HFFc6 (cell line): Measurements from ENCODE around the gene PIM2. TPM values are rescaled to one million over a fixed set of nuclear protein-coding genes. Genes with fewer than 3 reads are reported as not detected.

Source experiments
- DNase-seq: peaks from one replicate; pipeline ENCODE4 v3.0.0-alpha.2; 2018
- H3K27ac Mint-ChIP-seq: 2 replicates; pipeline ENCODE4 v1.8.0; 2020; ENCODE audit warnings: mild to moderate bottlenecking, mixed read lengths
- H3K27me3 Mint-ChIP-seq: 2 replicates; pipeline ENCODE4 v1.8.0; 2021; ENCODE audit warnings: mild to moderate bottlenecking, moderate library complexity, mixed read lengths; ENCODE audit not compliant: insufficient read depth
- H3K36me3 Mint-ChIP-seq: 2 replicates; pipeline ENCODE4 v1.8.0; 2021; ENCODE audit warnings: low read depth, mixed read lengths
- H3K4me1 Mint-ChIP-seq: 2 replicates; pipeline ENCODE4 v1.8.0; 2020; ENCODE audit warnings: low read depth, mixed read lengths
- H3K4me3 Mint-ChIP-seq: 2 replicates; pipeline ENCODE4 v1.8.0; 2020; ENCODE audit warnings: mild to moderate bottlenecking, moderate library complexity, mixed read lengths
- H3K9me3 Mint-ChIP-seq: 2 replicates; pipeline ENCODE4 v1.8.0; 2020; ENCODE audit warnings: mild to moderate bottlenecking, mixed read lengths
- CTCF ChIP-seq: fragments of 200-600 bp; sonication (generic); IDR thresholded peaks from 2 replicates; pipeline ENCODE4 v1.5.0; 2021; ENCODE audit warnings: antibody characterized with exemption, mild to moderate bottlenecking
- total RNA-seq, 6 experiments: library from RNA; stranded (reverse); fragmentation: NEBNext Ultra II Directional; extraction: Animal tissue kit (Norgen Biotek cat#: 25700); gene quantifications; 2 replicates in 1 of 6; 3 replicates in 5 of 6; pipeline ENCODE4 v1.2.3, GENCODE V29; 2021

The PIM2 gene
- total RNA-seq, 6 experiments from 2014 or later, result 5.8 to 7.5 (median 6.5) TPM

GRCh38 chrX:48920718-48921104, 1.9 kb upstream of the PIM2 start:
- peak overlapping the region; percentile 75; the same call in 1 of the 2 replicates for H3K27ac Mint-ChIP-seq

GRCh38 chrX:48919947-48920717, 1.3 kb upstream of the PIM2 start:
- TF ChIP-seq CTCF, result no peak
- peaks cover 29% of the 10 kb centered on the region for H3K4me1 Mint-ChIP-seq
- no peaks in the 10 kb centered on the region; the same call in 1 of the 2 replicates for H3K27me3 Mint-ChIP-seq
- peak overlapping the region; percentile 75 for H3K27ac Mint-ChIP-seq
- H3K9me3 Mint-ChIP-seq, result no peaks in the 10 kb centered on the region
- DNase-seq, result no peak
- H3K36me3 Mint-ChIP-seq, result no peaks in the 10 kb centered on the region
- peak overlapping the region; percentile 86; the same call in 1 of the 2 replicates for H3K4me3 Mint-ChIP-seq

More at GRCh38 chrX:48920718-48921104, 1.9 kb upstream of the PIM2 start:
- no peak for DNase-seq
- Mint-ChIP-seq H3K9me3 (no peaks in the 10 kb centered on the region), H3K36me3 (no peaks in the 10 kb centered on the region), H3K4me1 (peaks cover 29% of the 10 kb centered on the region), H3K4me3 (no peak overlapping the region; the same call in 1 of the 2 replicates), H3K27me3 (no peaks in the 10 kb centered on the region; the same call in 1 of the 2 replicates)
- TF ChIP-seq CTCF, result no peak

GRCh38 chrX:48919360-48919841, 577 bp upstream of the PIM2 start:
- Mint-ChIP-seq H3K4me3 (peak overlapping the region; percentile 86), H3K9me3 (no peaks in the 10 kb centered on the region), H3K4me1 (peaks cover 29% of the 10 kb centered on the region), H3K27ac (peak overlapping the region; percentile 75), H3K36me3 (no peaks in the 10 kb centered on the region), H3K27me3 (no peaks in the 10 kb centered on the region; the same call in 1 of the 2 replicates)
- DNase-seq, result no peak
- TF ChIP-seq CTCF, result no peak

GRCh38 chrX:48918301-48918642, 552 bp downstream of the PIM2 start:
- no peak for DNase-seq
- Mint-ChIP-seq H3K36me3 (no peaks in the 10 kb centered on the region), H3K27ac (peak overlapping the region; percentile 95), H3K9me3 (no peaks in the 10 kb centered on the region), H3K4me1 (peaks cover 29% of the 10 kb centered on the region), H3K27me3 (no peaks in the 10 kb centered on the region; the same call in 1 of the 2 replicates), H3K4me3 (peak overlapping the region; percentile 86)
- no peak for TF ChIP-seq CTCF

- Mint-ChIP-seq H3K4me1 (peaks cover 30% of the 10 kb centered on the region), H3K4me3 (peak overlapping the region; percentile 86), H3K27ac (peak overlapping the region; percentile 95), H3K9me3 (no peaks in the 10 kb centered on the region), H3K27me3 (no peaks in the 10 kb centered on the region; the same call in 1 of the 2 replicates), H3K36me3 (no peaks in the 10 kb centered on the region)
- peak; percentile 94 for TF ChIP-seq CTCF
- peak; percentile 83 for DNase-seq
Observed at GRCh38 chrX:48917139-48918001, 1.5 kb downstream of the PIM2 start.
